Measurements from ENCODE around the gene BMP4. TPM values are rescaled to one million over a fixed set of nuclear protein-coding genes. Genes with fewer than 3 reads are reported as not detected.

BMP4 gene
- total and polyA plus RNA-seq, 2 experiments from 2014 or later = 2.5 to 3.9 TPM

GRCh38 chr14:53968726-53969125 is 12.1 kb upstream of the BMP4 start:
- no peak for DNase-seq (ENCODE audit: low spot score)
- no peak overlapping the region for H3K4me3 Mint-ChIP-seq

More at GRCh38 chr14:53968726-53969125, 12.1 kb upstream of the BMP4 start:
- Histone ChIP-seq H3K4me1 (ENCODE audit: insufficient read depth) (peaks cover 39% of the 10 kb centered on the region), H3K27me3 (ENCODE audit: insufficient read depth) (peaks cover 22% of the 10 kb centered on the region), H4K20me1 (replicated peaks; ENCODE audit: insufficient read depth) (no peaks in the 10 kb centered on the region), H3K4me2 (no peak overlapping the region), H3K4me3 (no peak overlapping the region), H3K9me2 (ENCODE audit: insufficient read depth) (0 out of 2 replicates have a peak, but pooled peaks cover 6% of the 10 kb centered on the region), H3K79me2 (replicated peaks; ENCODE audit: insufficient read depth) (no peaks in the 10 kb centered on the region), H3K27ac (ENCODE audit: low read depth) (no peak overlapping the region), H3K36me3 (ENCODE audit: insufficient read depth) (no peaks in the 10 kb centered on the region), H3F3A (replicated peaks; ENCODE audit: low read depth) (0 out of 2 replicates have a peak, but pooled peaks cover 2% of the 10 kb centered on the region), H2AFZ (no peak overlapping the region)
- H3K27me3 Mint-ChIP-seq (ENCODE audit: insufficient read depth, low read depth, poor library complexity) = peaks cover 20% of the 10 kb centered on the region
- ATAC-seq = no peak
- H3K36me3 Mint-ChIP-seq (ENCODE audit: low read depth) = no peaks in the 10 kb centered on the region; the same call in 2 of the 3 replicates
- peaks cover 4% of the 10 kb centered on the region; the same call in 1 of the 3 replicates for H3K9me3 Mint-ChIP-seq
- H3K27ac Mint-ChIP-seq = no peak overlapping the region
- H3K4me1 Mint-ChIP-seq = peaks cover 33% of the 10 kb centered on the region
- TF ChIP-seq REST (IDR thresholded peaks at IDR 0.05; ENCODE audit: unreplicated experiment) (no peak), CTCF (conservative IDR thresholded peaks at IDR 0.05; ENCODE audit: low read depth in 2 of 2) (no peak), ZNF114 (CRISPR knock-in tag; IDR thresholded peaks at IDR 0.05) (no peak), ZNF462 (CRISPR knock-in tag; IDR thresholded peaks at IDR 0.05) (no peak), EZH2 (IDR thresholded peaks at IDR 0.05; ENCODE audit: low read depth, unreplicated experiment) (no peak), JUNB (IDR thresholded peaks at IDR 0.05; ENCODE audit: unreplicated experiment) (no peak), STAT1 (IDR thresholded peaks at IDR 0.05; ENCODE audit: unreplicated experiment) (no peak), ZNF331 (CRISPR knock-in tag; IDR thresholded peaks at IDR 0.05; ENCODE audit: low read depth) (no peak), NANOG (IDR thresholded peaks at IDR 0.05; ENCODE audit: borderline replicate concordance) (no peak)
- TF ChIP-seq, protein P1, sequence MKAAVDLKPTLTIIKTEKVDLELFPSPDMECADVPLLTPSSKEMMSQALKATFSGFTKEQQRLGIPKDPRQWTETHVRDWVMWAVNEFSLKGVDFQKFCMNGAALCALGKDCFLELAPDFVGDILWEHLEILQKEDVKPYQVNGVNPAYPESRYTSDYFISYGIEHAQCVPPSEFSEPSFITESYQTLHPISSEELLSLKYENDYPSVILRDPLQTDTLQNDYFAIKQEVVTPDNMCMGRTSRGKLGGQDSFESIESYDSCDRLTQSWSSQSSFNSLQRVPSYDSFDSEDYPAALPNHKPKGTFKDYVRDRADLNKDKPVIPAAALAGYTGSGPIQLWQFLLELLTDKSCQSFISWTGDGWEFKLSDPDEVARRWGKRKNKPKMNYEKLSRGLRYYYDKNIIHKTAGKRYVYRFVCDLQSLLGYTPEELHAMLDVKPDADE (IDR thresholded peaks at IDR 0.05) = no peak
